Endothelial cell of umbilical vein (primary cell): Measurements from ENCODE around the gene SFR1. TPM values are rescaled to one million over a fixed set of nuclear protein-coding genes. Genes with fewer than 3 reads are reported as not detected.

ENCODE experiments used
- BruUV-seq: library from RNA; stranded (reverse); fragments of 400-500 nt; replicated peaks from 2 replicates; lab custom pipeline; 2021; lab: Mats Ljungman, UMichigan
- CTCF ChIA-PET: fragments of 300-600, 350-600 bp; sonication (Branson Sonifier 250); formaldehyde crosslinking; loops from one replicate; lab custom pipeline; 2021; ENCODE audit warnings: antibody characterized with exemption, inconsistent platforms; lab: Charles Lee
- POLR2A ChIA-PET: fragments of 300-600, 350-600 bp; sonication (Branson Sonifier 250); formaldehyde crosslinking; loops from one replicate; lab custom pipeline; 2021; ENCODE audit warnings: antibody characterized with exemption, inconsistent platforms; lab: Charles Lee
- DNase-seq: peaks from one replicate; pipeline ENCODE4 v3.0.0-alpha.2; 2011; ENCODE audit warnings: low read depth, low spot score
- FAIRE-seq: peaks from 2 replicates; lab custom pipeline; 2011; peaks lifted over from hg19 to GRCh38; lab: Jason Lieb, UNC
- H2AFZ ChIP-seq: 2 replicates; pipeline ENCODE4 v1.6.0; 2012; ENCODE audit warnings: low read depth, low read length, control low read depth, inconsistent platforms
- H3K27ac ChIP-seq: 2 replicates; pipeline ENCODE4 v1.5.1; 2011; ENCODE audit warnings: low read depth, mild to moderate bottlenecking, control low read depth, low read length, moderate library complexity; ENCODE audit not compliant: insufficient read depth
- H3K27me3 ChIP-seq, 2 experiments: 2 replicates each; pipeline versions ENCODE4 v1.6.0 to v1.6.1; 2011; ENCODE audit warnings: low read length in 2 of 2, mixed read lengths in 1 of 2; ENCODE audit not compliant: control insufficient read depth in 2 of 2, insufficient read depth in 2 of 2
- H3K36me3 ChIP-seq, 2 experiments: 2 replicates in 1 of 2; 3 replicates in 1 of 2; pipeline ENCODE4 v1.5.1; 2011; ENCODE audit warnings: low read length in 2 of 2, mild to moderate bottlenecking in 1 of 2, moderate library complexity in 1 of 2; ENCODE audit not compliant: control insufficient read depth in 2 of 2, insufficient read depth in 2 of 2; ENCODE audit errors: extremely low read depth in 1 of 2
- H3K4me1 ChIP-seq: 3 replicates; pipeline ENCODE4 v1.5.1; 2011; ENCODE audit warnings: mild to moderate bottlenecking, low read length; ENCODE audit not compliant: control insufficient read depth, insufficient read depth; ENCODE audit errors: extremely low read depth
- H3K4me2 ChIP-seq: 2 replicates; pipeline ENCODE4 v1.6.1; 2011; ENCODE audit warnings: low read length, control low read depth, mixed read lengths; ENCODE audit not compliant: insufficient read depth
- H3K4me3 ChIP-seq, 3 experiments: fragments of 200-600 bp in 1 of 3; sonication (generic), shearing (Covaris generic) in 1 of 3; replicated peaks in 1 of 3; 2 replicates each; pipeline ENCODE4 v1.5.1; 2011 to 2016; ENCODE audit warnings: control low read depth in 3 of 3, low read length in 3 of 3, mild to moderate bottlenecking in 2 of 3, inconsistent platforms in 1 of 3, low read depth in 1 of 3, moderate library complexity in 1 of 3; ENCODE audit not compliant: insufficient read depth in 1 of 3
- H3K79me2 ChIP-seq: 2 replicates; pipeline ENCODE4 v1.6.0; 2012; ENCODE audit warnings: low read length, inconsistent platforms; ENCODE audit not compliant: control insufficient read depth, insufficient read depth
- H3K9ac ChIP-seq: replicated peaks from 2 replicates; pipeline ENCODE3; 2011; ENCODE audit warnings: low read length, control low read depth; ENCODE audit not compliant: insufficient read depth; ENCODE audit errors: extremely low read depth
- H3K9me1 ChIP-seq: replicated peaks from 3 replicates; pipeline ENCODE4 v1.6.0; 2011; ENCODE audit warnings: mild to moderate bottlenecking, low read length; ENCODE audit not compliant: control insufficient read depth, insufficient read depth; ENCODE audit errors: extremely low read depth
- H3K9me3 ChIP-seq: replicated peaks from 2 replicates; pipeline ENCODE4 v1.5.1; 2012; ENCODE audit warnings: low read length, inconsistent platforms; ENCODE audit not compliant: control insufficient read depth, insufficient read depth
- H4K20me1 ChIP-seq: replicated peaks from 2 replicates; pipeline ENCODE3; 2011; ENCODE audit warnings: mild to moderate bottlenecking, low read length; ENCODE audit not compliant: control insufficient read depth, insufficient read depth; ENCODE audit errors: extremely low read depth
- EZH2 ChIP-seq: IDR thresholded peaks from 2 replicates; pipeline ENCODE4 v1.6.1; 2012; ENCODE audit warnings: borderline replicate concordance, low read depth, mild to moderate bottlenecking, moderate library complexity, low read length, inconsistent platforms; ENCODE audit not compliant: severe bottlenecking
- FOS ChIP-seq: IDR thresholded peaks from 2 replicates; pipeline ENCODE4 v1.6.1; 2011; ENCODE audit warnings: mild to moderate bottlenecking, low read length, moderate library complexity, borderline replicate concordance; ENCODE audit not compliant: insufficient read depth
- GATA2 ChIP-seq: IDR thresholded peaks from 2 replicates; pipeline ENCODE4 v1.7.0; 2011; ENCODE audit warnings: low read depth, mild to moderate bottlenecking, moderate library complexity, mixed read lengths, low read length; ENCODE audit not compliant: insufficient read length, insufficient read depth
- JUN ChIP-seq: IDR thresholded peaks from 2 replicates; pipeline ENCODE4 v1.6.1; 2011; ENCODE audit warnings: borderline replicate concordance, low read depth; ENCODE audit not compliant: insufficient read length, insufficient read depth
- MAX ChIP-seq: IDR thresholded peaks from 2 replicates; pipeline ENCODE4 v1.6.1; 2011; ENCODE audit not compliant: insufficient read depth, insufficient read length
- POLR2A ChIP-seq: IDR thresholded peaks from 2 replicates; pipeline ENCODE4 v1.6.1; 2012; ENCODE audit warnings: low read depth, mild to moderate bottlenecking, control low read depth, low read length
- POLR2AphosphoS5 ChIP-seq: IDR thresholded peaks from 2 replicates; pipeline ENCODE4 v1.6.1; 2012; ENCODE audit warnings: low read depth, mild to moderate bottlenecking, control low read depth, low read length, moderate library complexity; ENCODE audit not compliant: insufficient read depth
- dilution Hi-C: fragments of 300-500 bp; cut with MboI; formaldehyde crosslinking; loops from one replicate; pipeline ENCODE4 v1.15.0; 2019; ENCODE audit warnings: low sequenced_read_pairs; ENCODE audit not compliant: extremely low pct_ligation_motif_present
- intact Hi-C: fragments of 100-400 bp; cut with micrococcal nuclease; formaldehyde crosslinking; loops from one replicate; pipeline ENCODE4 v1.10.0; 2022
- polyA plus RNA-seq, 4 experiments: library from polyadenylated mRNA; depleted of rRNA in 3 of 4; stranded (reverse) in 3 of 4; unstranded in 1 of 4; fragments of >200 nt; gene quantifications; 2 replicates each; pipeline versions ENCODE4 v1.2.1 to v1.2.3, GENCODE V29; 2011 to 2012; ENCODE audit warnings: missing spikeins in 1 of 4
- total RNA-seq: library from RNA; stranded (reverse); gene quantifications from 2 replicates; pipeline ENCODE4 v1.2.3, GENCODE V29; 2021
- TF ChIP-seq, protein P1 (sequence below), 2 donors: IDR thresholded peaks; 1 replicate in 1 of 2; 2 replicates in 1 of 2; pipeline ENCODE4 v1.5.1; 2011; ENCODE audit warnings: low read length in 2 of 2, mild to moderate bottlenecking in 2 of 2, moderate library complexity in 2 of 2, control low read depth in 1 of 2, inconsistent platforms in 1 of 2, low read depth in 1 of 2; ENCODE audit not compliant: insufficient read depth in 1 of 2; ENCODE audit errors: extremely low read depth in 1 of 2

SFR1 gene
- total and polyA plus RNA-seq, 2 donors (not counting 3 experiments of a cell fraction or from before 2014, with no cell fraction given), result 3.6 to 8.9 TPM

- ChIA-PET CTCF (interaction anchor here (1.2 to 1.8 kb wide), 7 partner anchors 12 to 239 kb away, joined by 3 to 7 read pairs (median 4); no protein-coding TSS in a partner anchor), POLR2A (no interaction called here)
- Histone ChIP-seq H3K4me2 (no peak overlapping the region), H3K4me1 (peaks cover 10% of the 10 kb centered on the region), H3K27me3 (no peaks in the 10 kb centered on the region), H3K9me1 (no peaks in the 10 kb centered on the region), H2AFZ (no peak overlapping the region), H3K4me3 (no peak overlapping the region), H4K20me1 (no peaks in the 10 kb centered on the region), H3K27ac (no peak overlapping the region), H3K9ac (no peak overlapping the region), H3K9me3 (no peaks in the 10 kb centered on the region), H3K36me3 (no peaks in the 10 kb centered on the region), H3K79me2 (no peaks in the 10 kb centered on the region)
- no TSS peak for BruUV-seq
- TF ChIP-seq POLR2A (no peak), JUN (no peak), EZH2 (no peak), MAX (no peak), FOS (no peak), POLR2AphosphoS5 (no peak), GATA2 (no peak)
- TF ChIP-seq, protein P1, sequence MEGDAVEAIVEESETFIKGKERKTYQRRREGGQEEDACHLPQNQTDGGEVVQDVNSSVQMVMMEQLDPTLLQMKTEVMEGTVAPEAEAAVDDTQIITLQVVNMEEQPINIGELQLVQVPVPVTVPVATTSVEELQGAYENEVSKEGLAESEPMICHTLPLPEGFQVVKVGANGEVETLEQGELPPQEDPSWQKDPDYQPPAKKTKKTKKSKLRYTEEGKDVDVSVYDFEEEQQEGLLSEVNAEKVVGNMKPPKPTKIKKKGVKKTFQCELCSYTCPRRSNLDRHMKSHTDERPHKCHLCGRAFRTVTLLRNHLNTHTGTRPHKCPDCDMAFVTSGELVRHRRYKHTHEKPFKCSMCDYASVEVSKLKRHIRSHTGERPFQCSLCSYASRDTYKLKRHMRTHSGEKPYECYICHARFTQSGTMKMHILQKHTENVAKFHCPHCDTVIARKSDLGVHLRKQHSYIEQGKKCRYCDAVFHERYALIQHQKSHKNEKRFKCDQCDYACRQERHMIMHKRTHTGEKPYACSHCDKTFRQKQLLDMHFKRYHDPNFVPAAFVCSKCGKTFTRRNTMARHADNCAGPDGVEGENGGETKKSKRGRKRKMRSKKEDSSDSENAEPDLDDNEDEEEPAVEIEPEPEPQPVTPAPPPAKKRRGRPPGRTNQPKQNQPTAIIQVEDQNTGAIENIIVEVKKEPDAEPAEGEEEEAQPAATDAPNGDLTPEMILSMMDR (IDR thresholded peaks at IDR 0.05; ENCODE audit: extremely low read depth in 1 of 2, insufficient read depth in 1 of 2, low read depth in 1 of 2, low read length in 2 of 2), result peak; percentile 21 to 32
- FAIRE-seq, result no peak
- dilution Hi-C loops (no loop called here), intact Hi-C loops (no loop called here)
- DNase-seq, result no peak
These were observed 5.4 kb downstream of the SFR1 start for GRCh38 chr10:104127411-104127810.
